A673 (cell line): ENCODE measurements around the gene APOO. TPM values are rescaled to one million over a fixed set of nuclear protein-coding genes. Genes with fewer than 3 reads are reported as not detected.

Experiments
- BruUV-seq: library from RNA; stranded (reverse); fragments of 400-500 nt; replicated peaks from 2 replicates; lab custom pipeline; 2021; lab: Mats Ljungman, UMichigan
- CTCF ChIA-PET: fragments of 300-600 bp; sonication (Branson Sonifier 250); formaldehyde crosslinking; loops from one replicate; lab custom pipeline; 2022; ENCODE audit warnings: antibody characterized with exemption; lab: Charles Lee
- POLR2A ChIA-PET: fragments of 300-600 bp; sonication (Branson Sonifier 250); formaldehyde crosslinking; loops from one replicate; lab custom pipeline; 2022; ENCODE audit warnings: antibody characterized with exemption; ENCODE audit not compliant: low non-redundant PET; lab: Charles Lee
- DNase-seq: peaks from one replicate; pipeline ENCODE4 v3.0.0-alpha.2; 2015; ENCODE audit warnings: low spot score
- H3K27ac ChIP-seq: fragments of 200-600 bp; sonication (generic); 2 replicates; pipeline ENCODE4 v1.5.1; 2016; ENCODE audit warnings: mixed run types, low read depth, mild to moderate bottlenecking, mixed read lengths, antibody characterized with exemption, low read length; ENCODE audit not compliant: poor library complexity, severe bottlenecking
- H3K27me3 ChIP-seq: fragments of 200-600 bp; sonication (generic); replicated peaks from 2 replicates; pipeline ENCODE4 v1.6.1; 2017; ENCODE audit warnings: mixed run types, low read depth, mild to moderate bottlenecking, mixed read lengths, antibody characterized with exemption, low read length; ENCODE audit not compliant: insufficient read depth, poor library complexity
- H3K36me3 ChIP-seq: fragments of 200-600 bp; sonication (generic); 2 replicates; pipeline ENCODE4 v1.6.1; 2016; ENCODE audit warnings: mixed run types, mild to moderate bottlenecking, mixed read lengths, antibody characterized with exemption, low read length; ENCODE audit not compliant: insufficient read depth, poor library complexity, severe bottlenecking
- H3K4me1 ChIP-seq: fragments of 200-600 bp; sonication (generic); 2 replicates; pipeline ENCODE4 v1.6.1; 2017; ENCODE audit warnings: mixed run types, mild to moderate bottlenecking, mixed read lengths, antibody characterized with exemption, low read length; ENCODE audit not compliant: insufficient read depth, poor library complexity, severe bottlenecking
- H3K4me3 ChIP-seq: fragments of 200-600 bp; sonication (generic); 2 replicates; pipeline ENCODE4 v1.5.1; 2016; ENCODE audit warnings: low read depth, mixed run types, mild to moderate bottlenecking, mixed read lengths, low read length; ENCODE audit not compliant: poor library complexity, severe bottlenecking
- H3K9me3 ChIP-seq: fragments of 200-600 bp; sonication (generic); 2 replicates; pipeline ENCODE4 v1.6.1; 2016; ENCODE audit warnings: mixed run types, low read depth, mild to moderate bottlenecking, mixed read lengths, antibody characterized with exemption, low read length; ENCODE audit not compliant: poor library complexity, severe bottlenecking
- CTCF ChIP-seq: fragments of 300-800, 200-600 bp; sonication (generic); conservative IDR thresholded peaks from 2 replicates; pipeline ENCODE4 v1.5.1; 2017; ENCODE audit warnings: low read depth, mild to moderate bottlenecking, antibody characterized with exemption, low read length, moderate library complexity, mixed read lengths
- EZH2 ChIP-seq: fragments of 200-600 bp; sonication (generic); IDR thresholded peaks from 2 replicates; pipeline ENCODE4 v1.6.1; 2017; ENCODE audit warnings: borderline replicate concordance, low read depth, mild to moderate bottlenecking, mixed read lengths, antibody characterized with exemption, low read length; ENCODE audit not compliant: poor library complexity, severe bottlenecking
- intact Hi-C: fragments of 100-400 bp; cut with micrococcal nuclease; formaldehyde crosslinking; loops from one replicate; pipeline ENCODE4 v1.10.0; 2022; ENCODE audit not compliant: unreplicated experiment
- total RNA-seq: library from RNA; stranded (reverse); gene quantifications from 2 replicates; pipeline ENCODE4 v1.2.3, GENCODE V29; 2021

APOO gene
- total RNA-seq, 1 experiment from 2014 or later: 79.0 TPM

- no peaks in the 10 kb centered on the region for H3K27me3 ChIP-seq
- intact Hi-C loops: no loop called here
- H3K9me3 ChIP-seq: no peaks in the 10 kb centered on the region
- no peaks in the 10 kb centered on the region for H3K36me3 ChIP-seq
- TF ChIP-seq CTCF (no peak), EZH2 (no peak)
- BruUV-seq: no TSS peak
- no peak overlapping the region for H3K4me3 ChIP-seq
- H3K4me1 ChIP-seq: no peaks in the 10 kb centered on the region
- POLR2A ChIA-PET: no interaction called here
- CTCF ChIA-PET: no interaction called here
- DNase-seq: no peak
- H3K27ac ChIP-seq: no peak overlapping the region
Observed at GRCh38 chrX:23849241-23849640, 58.5 kb downstream of the APOO start.

- H3K4me1 ChIP-seq: peaks cover 12% of the 10 kb centered on the region
- ChIA-PET POLR2A (no interaction called here), CTCF (interaction anchor here (0.6 kb wide), 1 partner anchor 449 kb away, joined by 3 read pairs; no protein-coding TSS in a partner anchor)
- intact Hi-C loops: no loop called here
- H3K36me3 ChIP-seq: no peaks in the 10 kb centered on the region
- H3K27me3 ChIP-seq: no peaks in the 10 kb centered on the region
- BruUV-seq: no TSS peak
- TF ChIP-seq CTCF: no peak
- TF ChIP-seq EZH2: no peak
- H3K27ac ChIP-seq: no peak overlapping the region
- H3K4me3 ChIP-seq: no peak overlapping the region
- H3K9me3 ChIP-seq: no peaks in the 10 kb centered on the region
- no peak for DNase-seq
Observed at GRCh38 chrX:23845351-23845817, 62.4 kb downstream of the APOO start.

- H3K27ac ChIP-seq: no peak overlapping the region
- BruUV-seq: no TSS peak
Observed at GRCh38 chrX:23844502-23845138, 63.1 kb downstream of the APOO start.

More at GRCh38 chrX:23844502-23845138, 63.1 kb downstream of the APOO start:
- POLR2A ChIA-PET: no interaction called here
- no peaks in the 10 kb centered on the region for H3K36me3 ChIP-seq
- TF ChIP-seq CTCF: no peak
- TF ChIP-seq EZH2: no peak
- H3K4me3 ChIP-seq: no peak overlapping the region
- intact Hi-C loops: no loop called here
- no peaks in the 10 kb centered on the region for H3K27me3 ChIP-seq
- H3K9me3 ChIP-seq: no peaks in the 10 kb centered on the region
- H3K4me1 ChIP-seq: peaks cover 13% of the 10 kb centered on the region
- CTCF ChIA-PET: no interaction called here
- no peak for DNase-seq
